ENCODE data around the gene THSD4. TPM values are rescaled to one million over a fixed set of nuclear protein-coding genes. Genes with fewer than 3 reads are reported as not detected.

THSD4 gene
- total RNA-seq, 1 donor from 2014 or later = 73.5 TPM

DNA sequence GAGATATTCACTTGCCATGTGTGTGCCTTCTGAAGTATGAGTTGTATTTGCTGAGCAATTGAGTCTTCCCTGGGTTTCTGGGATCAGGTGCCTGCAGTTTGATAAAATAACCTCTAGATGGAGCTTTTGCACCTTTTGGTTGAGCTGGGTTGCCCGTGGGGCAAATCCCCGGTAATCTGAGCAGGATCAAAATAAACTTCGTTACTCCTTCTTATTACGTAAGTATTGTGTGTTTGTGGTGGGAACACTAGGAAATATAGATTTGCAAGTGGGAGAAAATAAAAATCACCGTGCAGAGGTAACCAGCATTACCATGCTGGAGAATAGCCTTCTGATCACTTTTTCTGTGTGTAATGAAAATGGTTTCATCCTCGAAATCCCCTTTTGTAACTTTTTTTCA, 417.7 kb downstream of the THSD4 start:
- no peak overlapping the region for H3K4me3 ChIP-seq (ENCODE audit: low read depth, low read length)
- TF ChIP-seq, protein P1, sequence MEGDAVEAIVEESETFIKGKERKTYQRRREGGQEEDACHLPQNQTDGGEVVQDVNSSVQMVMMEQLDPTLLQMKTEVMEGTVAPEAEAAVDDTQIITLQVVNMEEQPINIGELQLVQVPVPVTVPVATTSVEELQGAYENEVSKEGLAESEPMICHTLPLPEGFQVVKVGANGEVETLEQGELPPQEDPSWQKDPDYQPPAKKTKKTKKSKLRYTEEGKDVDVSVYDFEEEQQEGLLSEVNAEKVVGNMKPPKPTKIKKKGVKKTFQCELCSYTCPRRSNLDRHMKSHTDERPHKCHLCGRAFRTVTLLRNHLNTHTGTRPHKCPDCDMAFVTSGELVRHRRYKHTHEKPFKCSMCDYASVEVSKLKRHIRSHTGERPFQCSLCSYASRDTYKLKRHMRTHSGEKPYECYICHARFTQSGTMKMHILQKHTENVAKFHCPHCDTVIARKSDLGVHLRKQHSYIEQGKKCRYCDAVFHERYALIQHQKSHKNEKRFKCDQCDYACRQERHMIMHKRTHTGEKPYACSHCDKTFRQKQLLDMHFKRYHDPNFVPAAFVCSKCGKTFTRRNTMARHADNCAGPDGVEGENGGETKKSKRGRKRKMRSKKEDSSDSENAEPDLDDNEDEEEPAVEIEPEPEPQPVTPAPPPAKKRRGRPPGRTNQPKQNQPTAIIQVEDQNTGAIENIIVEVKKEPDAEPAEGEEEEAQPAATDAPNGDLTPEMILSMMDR (conservative IDR thresholded peaks at IDR 0.05; ENCODE audit: low read depth, low read length) = peak; percentile 72
- no peak for DNase-seq (ENCODE audit: low read depth)

DNA sequence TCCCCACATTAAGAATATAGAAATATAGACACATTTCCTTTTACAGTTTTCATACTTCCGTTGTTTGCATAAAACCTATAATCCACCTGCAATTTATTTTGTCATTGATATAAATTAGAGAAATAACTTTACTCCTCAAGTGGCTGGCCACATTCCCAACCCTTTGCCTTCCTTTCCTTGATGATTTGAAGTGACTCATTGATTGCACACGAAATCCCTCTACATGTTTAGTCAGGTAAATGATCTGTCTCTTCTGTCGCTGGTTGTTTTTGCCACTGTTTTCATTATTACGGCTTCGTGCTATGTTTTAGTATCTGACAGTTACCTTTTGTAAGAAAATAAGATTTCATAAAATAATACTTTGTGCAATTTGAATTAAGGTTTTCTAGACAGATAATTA, 422.9 kb downstream of the THSD4 start:
- no peak for DNase-seq (ENCODE audit: low read depth)
- H3K4me3 ChIP-seq (ENCODE audit: low read depth, low read length) = no peak overlapping the region

DNA sequence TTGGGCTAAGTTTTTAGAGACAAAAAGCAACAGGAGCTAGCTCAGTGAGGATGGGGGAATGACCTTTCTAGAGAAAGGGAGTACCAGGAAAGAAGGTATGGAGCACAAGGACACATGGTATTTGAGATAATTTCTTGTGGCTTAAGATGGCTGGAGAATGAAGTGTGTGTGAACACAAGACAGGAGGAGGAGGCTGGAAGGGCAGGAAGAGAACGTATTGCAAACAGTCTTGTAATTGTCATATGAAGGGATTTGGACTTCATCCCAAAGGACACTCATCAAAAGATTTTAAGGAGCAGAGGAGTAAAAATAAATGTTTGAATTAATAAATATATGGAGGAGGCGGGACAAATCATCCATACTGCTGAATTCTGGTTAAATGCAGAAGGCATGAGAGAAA, 426.5 kb downstream of the THSD4 start:
- H3K4me3 ChIP-seq (ENCODE audit: low read depth, low read length) = no peak overlapping the region
- DNase-seq (ENCODE audit: low read depth) = no peak
- TF ChIP-seq, protein P1 (conservative IDR thresholded peaks at IDR 0.05; ENCODE audit: low read depth, low read length) = no peak

More for the DNA sequence above, 422.9 kb downstream of the THSD4 start:
- TF ChIP-seq, protein P1 (conservative IDR thresholded peaks at IDR 0.05; ENCODE audit: low read depth, low read length) = no peak

DNA sequence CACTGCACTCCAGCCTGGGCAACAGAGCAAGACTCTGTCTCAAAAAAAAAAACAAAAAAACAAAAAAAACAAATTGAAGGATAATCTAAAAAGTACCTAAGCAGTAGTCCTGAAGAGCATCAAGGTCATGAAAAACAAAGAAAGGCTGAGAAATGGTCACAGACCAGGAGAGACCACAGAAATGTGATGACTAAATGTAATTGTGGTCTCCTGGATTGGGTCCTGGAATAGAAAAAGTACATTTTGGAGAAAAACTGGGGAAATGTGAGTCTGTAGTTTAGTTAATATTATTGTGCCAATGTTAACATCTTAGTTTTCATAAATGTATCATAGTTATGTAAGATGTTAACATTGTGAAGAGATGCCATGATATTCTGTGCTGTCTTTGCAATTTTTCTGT, 427.6 kb downstream of the THSD4 start:
- no peak for DNase-seq (ENCODE audit: low read depth)
- H3K4me3 ChIP-seq (ENCODE audit: low read depth, low read length) = no peak overlapping the region
- TF ChIP-seq, protein P1 (conservative IDR thresholded peaks at IDR 0.05; ENCODE audit: low read depth, low read length) = no peak

DNA sequence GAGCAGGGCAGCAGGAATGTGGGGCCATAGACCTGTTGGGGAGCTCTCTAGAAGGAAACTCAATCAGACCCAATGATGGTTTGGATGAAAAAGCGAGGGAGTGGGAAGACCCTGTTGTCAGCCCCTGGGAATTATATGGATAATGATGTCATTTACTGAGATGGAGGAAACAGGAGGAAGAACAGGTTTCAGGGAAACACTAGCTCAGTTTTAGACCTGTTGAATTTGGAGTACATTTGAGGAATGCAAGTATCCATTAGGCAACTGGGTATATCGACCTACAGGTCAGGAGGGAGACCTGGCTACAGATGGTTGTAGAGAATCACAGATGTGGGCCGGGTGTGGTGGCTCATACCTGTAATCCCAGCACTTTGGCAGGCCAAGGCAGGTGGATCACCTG, 428.1 kb downstream of the THSD4 start:
- no peak for DNase-seq (ENCODE audit: low read depth)

DNA sequence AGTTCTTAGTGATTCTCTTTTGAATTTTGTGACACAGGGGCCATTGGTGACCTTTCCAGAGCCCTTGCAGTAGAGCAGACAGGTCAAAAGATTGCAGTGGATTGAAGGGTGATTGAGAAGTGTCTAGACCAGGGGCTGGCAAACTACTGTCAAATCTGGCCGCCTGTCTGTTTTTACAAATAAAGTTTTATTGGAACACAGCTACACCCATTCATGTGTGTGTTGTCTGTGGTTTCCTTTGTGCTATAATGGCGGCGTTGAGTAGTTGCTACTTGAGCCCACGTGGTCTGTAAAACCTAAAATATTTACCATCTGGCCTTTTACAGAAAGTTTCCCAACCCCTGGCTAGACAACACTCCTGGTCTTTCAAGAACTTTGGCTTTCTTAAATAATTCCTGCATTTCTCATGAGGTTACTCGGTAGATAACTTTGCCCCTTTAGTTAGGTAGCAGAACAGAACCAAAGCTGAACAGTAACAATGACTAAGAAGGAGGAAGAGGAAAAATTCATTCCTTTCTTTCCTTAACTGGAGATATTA, 430.0 kb downstream of the THSD4 start:
- TF ChIP-seq, protein P1 (conservative IDR thresholded peaks at IDR 0.05; ENCODE audit: low read depth, low read length) = no peak
- H3K4me3 ChIP-seq (ENCODE audit: low read depth, low read length) = no peak overlapping the region
- no peak for DNase-seq (ENCODE audit: low read depth)

More for the DNA sequence above, 428.1 kb downstream of the THSD4 start:
- TF ChIP-seq, protein P1 (conservative IDR thresholded peaks at IDR 0.05; ENCODE audit: low read depth, low read length) = no peak
- H3K4me3 ChIP-seq (ENCODE audit: low read depth, low read length) = no peak overlapping the region

DNA sequence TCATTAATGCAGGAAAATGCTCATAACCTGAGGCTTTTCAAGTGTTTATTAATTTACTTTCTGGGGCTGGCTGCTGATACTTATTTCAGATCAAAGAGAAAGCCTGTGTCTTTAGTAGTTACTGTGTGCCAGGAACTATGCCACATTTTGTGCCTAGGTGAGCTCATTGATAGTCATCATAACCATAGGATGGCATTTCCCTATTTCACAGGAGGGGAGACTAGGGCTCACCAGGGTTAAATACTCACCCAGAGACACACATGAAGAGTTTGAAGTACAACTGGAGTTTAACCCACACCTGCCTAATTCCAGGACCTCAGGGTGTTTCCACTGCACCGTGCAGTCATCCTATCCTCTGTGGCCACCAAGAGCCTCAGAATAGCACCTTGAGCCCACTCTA, 430.7 kb downstream of the THSD4 start:
- TF ChIP-seq, protein P1 (conservative IDR thresholded peaks at IDR 0.05; ENCODE audit: low read depth, low read length) = no peak
- no peak for DNase-seq (ENCODE audit: low read depth)
- H3K4me3 ChIP-seq (ENCODE audit: low read depth, low read length) = no peak overlapping the region

All from epithelial cell of proximal tubule (primary cell).